HL-60 (cell line): ENCODE measurements around the gene GPR157.

ENCODE experiments used
- CTCF ChIP-seq: IDR thresholded peaks from one replicate; pipeline ENCODE4 v1.5.1; 2011; ENCODE audit warnings: low read length, control low read depth, inconsistent platforms; ENCODE audit not compliant: insufficient read depth
- GABPA ChIP-seq: IDR thresholded peaks from 2 replicates; pipeline ENCODE4 v1.6.1; 2012; ENCODE audit warnings: low read depth
- POLR2AphosphoS5 ChIP-seq: IDR thresholded peaks from 2 replicates; pipeline ENCODE4 v1.6.1; 2012; ENCODE audit warnings: low read depth
- REST ChIP-seq: IDR thresholded peaks from 2 replicates; pipeline ENCODE4 v1.6.1; 2012; ENCODE audit warnings: low read depth; ENCODE audit not compliant: insufficient replicate concordance

- TF ChIP-seq CTCF (no peak), GABPA (no peak), POLR2AphosphoS5 (no peak), REST (no peak)
These were observed 43.5 kb downstream of the GPR157 start for GRCh38 chr1:9085306-9085940.
